ENCODE results near the gene DNPEP. TPM values are rescaled to one million over a fixed set of nuclear protein-coding genes. Genes with fewer than 3 reads are reported as not detected.
"Not testable (repeated sequence)": the region's sequence is repeated elsewhere in the genome, so short reads cannot be mapped to it uniquely, and the experiment has no call there.

Gene DNPEP
- total RNA-seq, 3 donors from 2014 or later (not counting 1 experiment from before 2014, with no cell fraction given) = 97.8 to 112 (median 103) TPM

- WGBS (ENCODE audit: insufficient coverage) = 89% methylated on average over 5 of the region's 5 CpGs
- H3K4me3 Mint-ChIP-seq = no peak overlapping the region
- no peaks in the 10 kb centered on the region for H3K36me3 Mint-ChIP-seq
- Histone ChIP-seq H3K4me3 (ENCODE audit: low read length) (no peak overlapping the region), H3K27ac (ENCODE audit: low read length) (no peak overlapping the region), H3K9me3 (ENCODE audit: control insufficient read depth, insufficient read depth, low read length) (peaks cover 2% of the 10 kb centered on the region), H3K4me1 (ENCODE audit: control insufficient read depth, insufficient read depth, low read length) (no peaks in the 10 kb centered on the region), H3K36me3 (ENCODE audit: control insufficient read depth, insufficient read depth, low read length) (no peaks in the 10 kb centered on the region), H3K27me3 (ENCODE audit: control insufficient read depth, insufficient read depth, low read length) (peaks cover 3% of the 10 kb centered on the region)
- H3K4me1 Mint-ChIP-seq = no peaks in the 10 kb centered on the region
- DNase-seq (no peak), ATAC-seq (no peak)
- no peak overlapping the region for H3K27ac Mint-ChIP-seq
- intact Hi-C loops (cut with micrococcal nuclease) = no loop called here
- H3K9me3 Mint-ChIP-seq = no peaks in the 10 kb centered on the region
- TF ChIP-seq CTCF (IDR thresholded peaks at IDR 0.05) = no peak
- H3K27me3 Mint-ChIP-seq (ENCODE audit: low read depth in 2 of 2) = peaks cover 15 to 17% of the 10 kb centered on the region in 2 donors
Observed at GRCh38 chr2:219409619-219410018, 21.9 kb upstream of the DNPEP start.

GRCh38 chr2:219408631-219409030, 20.9 kb upstream of the DNPEP start:
- no peak overlapping the region for H3K4me3 ChIP-seq (ENCODE audit: low read length)
- Mint-ChIP-seq H3K27me3 (ENCODE audit: low read depth in 2 of 2) (peaks cover 11 to 17% of the 10 kb centered on the region in 2 donors), H3K4me1 (no peaks in the 10 kb centered on the region), H3K4me3 (no peak overlapping the region), H3K9me3 (no peaks in the 10 kb centered on the region), H3K27ac (no peak overlapping the region), H3K36me3 (no peaks in the 10 kb centered on the region)
- DNase-seq (no peak), ATAC-seq (no peak)
- H3K4me1 ChIP-seq (ENCODE audit: control insufficient read depth, insufficient read depth, low read length) = no peaks in the 10 kb centered on the region
- no peaks in the 10 kb centered on the region for H3K36me3 ChIP-seq (ENCODE audit: control insufficient read depth, insufficient read depth, low read length)
- no peak overlapping the region for H3K27ac ChIP-seq (ENCODE audit: low read length)
- peaks cover 2% of the 10 kb centered on the region for H3K9me3 ChIP-seq (ENCODE audit: control insufficient read depth, insufficient read depth, low read length)
- intact Hi-C loops (cut with micrococcal nuclease) = no loop called here
- TF ChIP-seq CTCF (IDR thresholded peaks at IDR 0.05) = no peak
- WGBS (ENCODE audit: insufficient coverage) = 77% methylated on average over 5 of the region's 8 CpGs
- peaks cover 3% of the 10 kb centered on the region for H3K27me3 ChIP-seq (ENCODE audit: control insufficient read depth, insufficient read depth, low read length)

GRCh38 chr2:219408204-219408603, 20.5 kb upstream of the DNPEP start:
- Mint-ChIP-seq H3K27me3 (ENCODE audit: low read depth in 2 of 2) (peaks cover 11 to 13% of the 10 kb centered on the region in 2 donors), H3K27ac (no peak overlapping the region), H3K4me1 (peaks cover 0 to under 1% of the 10 kb centered on the region in 2 donors), H3K9me3 (no peaks in the 10 kb centered on the region), H3K4me3 (no peak overlapping the region), H3K36me3 (no peaks in the 10 kb centered on the region)
- no peaks in the 10 kb centered on the region for H3K36me3 ChIP-seq (ENCODE audit: control insufficient read depth, insufficient read depth, low read length)
- H3K4me1 ChIP-seq (ENCODE audit: control insufficient read depth, insufficient read depth, low read length) = no peaks in the 10 kb centered on the region
- ATAC-seq (no peak), DNase-seq (no peak)
- TF ChIP-seq CTCF (IDR thresholded peaks at IDR 0.05) = no peak
- peaks cover 3% of the 10 kb centered on the region for H3K27me3 ChIP-seq (ENCODE audit: control insufficient read depth, insufficient read depth, low read length)
- no peak overlapping the region for H3K4me3 ChIP-seq (ENCODE audit: low read length)
- H3K9me3 ChIP-seq (ENCODE audit: control insufficient read depth, insufficient read depth, low read length) = peaks cover 2% of the 10 kb centered on the region
- WGBS (ENCODE audit: insufficient coverage) = 87% methylated on average over 5 of the region's 5 CpGs
- intact Hi-C loops (cut with micrococcal nuclease) = no loop called here
- no peak overlapping the region for H3K27ac ChIP-seq (ENCODE audit: low read length)

GRCh38 chr2:219407343-219407742, 19.6 kb upstream of the DNPEP start:
- H3K9me3 Mint-ChIP-seq; H3K27ac ChIP-seq (ENCODE audit: low read length); H3K27me3 ChIP-seq (ENCODE audit: control insufficient read depth, insufficient read depth, low read length); H3K36me3 Mint-ChIP-seq; H3K27ac Mint-ChIP-seq; H3K4me1 ChIP-seq (ENCODE audit: control insufficient read depth, insufficient read depth, low read length); H3K4me3 ChIP-seq (ENCODE audit: low read length); H3K4me1 Mint-ChIP-seq; H3K4me3 Mint-ChIP-seq; intact Hi-C loops (cut with micrococcal nuclease); ATAC-seq; H3K9me3 ChIP-seq (ENCODE audit: control insufficient read depth, insufficient read depth, low read length); H3K36me3 ChIP-seq (ENCODE audit: control insufficient read depth, insufficient read depth, low read length); DNase-seq: not testable (repeated sequence)
- WGBS (ENCODE audit: insufficient coverage) = 81% methylated on average over 2 of the region's 5 CpGs
- peaks cover 14 to 15% of the 10 kb centered on the region in 2 donors for H3K27me3 Mint-ChIP-seq (ENCODE audit: low read depth in 2 of 2)

Data from natural killer cell (primary cell).